Nephron (organoid): Measurements from ENCODE around the gene INTS11.
A peak's percentile ranks its signal among the peaks of the same experiment; 100 is the strongest.

Source experiments
- H3K27ac Mint-ChIP-seq, 3 experiments: 2 replicates each; pipeline ENCODE4 v1.8.0; 2020; ENCODE audit warnings: mixed read lengths in 3 of 3, mild to moderate bottlenecking in 2 of 3, moderate library complexity in 1 of 3
- H3K27me3 Mint-ChIP-seq: 2 replicates; pipeline ENCODE4 v1.8.0; 2021; ENCODE audit warnings: low read depth, mild to moderate bottlenecking, moderate library complexity, mixed read lengths
- H3K36me3 Mint-ChIP-seq: 2 replicates; pipeline ENCODE4 v1.8.0; 2020; ENCODE audit warnings: low read depth, mixed read lengths
- H3K4me1 Mint-ChIP-seq: 2 replicates; pipeline ENCODE4 v1.8.0; 2020; ENCODE audit warnings: mixed read lengths
- H3K4me3 Mint-ChIP-seq, 3 experiments: 2 replicates each; pipeline ENCODE4 v1.8.0; 2020; ENCODE audit warnings: mild to moderate bottlenecking in 3 of 3, mixed read lengths in 3 of 3, moderate library complexity in 2 of 3
- H3K9me3 Mint-ChIP-seq: 2 replicates; pipeline ENCODE4 v1.8.0; 2020; ENCODE audit warnings: mixed read lengths
- TF ChIP-seq, protein P1 (sequence below), 3 experiments: fragments of 200-600 bp; sonication (generic); IDR thresholded peaks; one replicate each; pipeline ENCODE4 v1.5.0; 2021; ENCODE audit warnings: antibody characterized with exemption in 3 of 3; ENCODE audit not compliant: unreplicated experiment in 3 of 3

The INTS11 gene

GRCh38 chr1:1333551-1334241 lies 9.2 kb upstream of the INTS11 start:
- H3K27ac Mint-ChIP-seq = no peak overlapping the region
- H3K27me3 Mint-ChIP-seq = no peaks in the 10 kb centered on the region
- peaks cover 5% of the 10 kb centered on the region for H3K4me1 Mint-ChIP-seq
- TF ChIP-seq, protein P1, sequence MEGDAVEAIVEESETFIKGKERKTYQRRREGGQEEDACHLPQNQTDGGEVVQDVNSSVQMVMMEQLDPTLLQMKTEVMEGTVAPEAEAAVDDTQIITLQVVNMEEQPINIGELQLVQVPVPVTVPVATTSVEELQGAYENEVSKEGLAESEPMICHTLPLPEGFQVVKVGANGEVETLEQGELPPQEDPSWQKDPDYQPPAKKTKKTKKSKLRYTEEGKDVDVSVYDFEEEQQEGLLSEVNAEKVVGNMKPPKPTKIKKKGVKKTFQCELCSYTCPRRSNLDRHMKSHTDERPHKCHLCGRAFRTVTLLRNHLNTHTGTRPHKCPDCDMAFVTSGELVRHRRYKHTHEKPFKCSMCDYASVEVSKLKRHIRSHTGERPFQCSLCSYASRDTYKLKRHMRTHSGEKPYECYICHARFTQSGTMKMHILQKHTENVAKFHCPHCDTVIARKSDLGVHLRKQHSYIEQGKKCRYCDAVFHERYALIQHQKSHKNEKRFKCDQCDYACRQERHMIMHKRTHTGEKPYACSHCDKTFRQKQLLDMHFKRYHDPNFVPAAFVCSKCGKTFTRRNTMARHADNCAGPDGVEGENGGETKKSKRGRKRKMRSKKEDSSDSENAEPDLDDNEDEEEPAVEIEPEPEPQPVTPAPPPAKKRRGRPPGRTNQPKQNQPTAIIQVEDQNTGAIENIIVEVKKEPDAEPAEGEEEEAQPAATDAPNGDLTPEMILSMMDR (IDR thresholded peaks at IDR 0.05; ENCODE audit: unreplicated experiment in 3 of 3) = no peak
- H3K36me3 Mint-ChIP-seq = peaks cover 4% of the 10 kb centered on the region
- no peak overlapping the region for H3K4me3 Mint-ChIP-seq
- no peaks in the 10 kb centered on the region for H3K9me3 Mint-ChIP-seq

DNA sequence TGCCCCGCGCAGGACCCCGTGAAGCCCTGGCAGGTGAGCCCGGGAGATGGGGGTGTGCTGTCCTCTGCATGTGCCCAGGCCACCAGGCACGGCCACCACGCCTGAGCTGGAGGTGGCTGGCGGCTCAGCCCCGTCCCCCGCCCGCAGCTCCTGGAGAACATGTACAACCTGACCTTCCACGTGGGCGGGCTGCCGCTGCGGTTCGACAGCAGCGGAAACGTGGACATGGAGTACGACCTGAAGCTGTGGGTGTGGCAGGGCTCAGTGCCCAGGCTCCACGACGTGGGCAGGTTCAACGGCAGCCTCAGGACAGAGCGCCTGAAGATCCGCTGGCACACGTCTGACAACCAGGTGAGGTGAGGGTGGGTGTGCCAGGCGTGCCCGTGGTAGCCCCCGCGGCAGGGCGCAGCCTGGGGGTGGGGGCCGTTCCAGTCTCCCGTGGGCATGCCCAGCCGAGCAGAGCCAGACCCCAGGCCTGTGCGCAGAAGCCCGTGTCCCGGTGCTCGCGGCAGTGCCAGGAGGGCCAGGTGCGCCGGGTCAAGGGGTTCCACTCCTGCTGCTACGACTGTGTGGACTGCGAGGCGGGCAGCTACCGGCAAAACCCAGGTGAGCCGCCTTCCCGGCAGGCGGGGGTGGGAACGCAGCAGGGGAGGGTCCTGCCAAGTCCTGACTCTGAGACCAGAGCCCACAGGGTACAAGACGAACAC lies 8.5 kb upstream of the INTS11 start:
- Mint-ChIP-seq H3K4me3 (no peak overlapping the region), H3K27ac (no peak overlapping the region), H3K4me1 (peaks cover 5% of the 10 kb centered on the region), H3K9me3 (no peaks in the 10 kb centered on the region), H3K36me3 (peaks cover 4% of the 10 kb centered on the region), H3K27me3 (no peaks in the 10 kb centered on the region)
- TF ChIP-seq, protein P1 (IDR thresholded peaks at IDR 0.05; ENCODE audit: unreplicated experiment in 3 of 3) = no peak

DNA sequence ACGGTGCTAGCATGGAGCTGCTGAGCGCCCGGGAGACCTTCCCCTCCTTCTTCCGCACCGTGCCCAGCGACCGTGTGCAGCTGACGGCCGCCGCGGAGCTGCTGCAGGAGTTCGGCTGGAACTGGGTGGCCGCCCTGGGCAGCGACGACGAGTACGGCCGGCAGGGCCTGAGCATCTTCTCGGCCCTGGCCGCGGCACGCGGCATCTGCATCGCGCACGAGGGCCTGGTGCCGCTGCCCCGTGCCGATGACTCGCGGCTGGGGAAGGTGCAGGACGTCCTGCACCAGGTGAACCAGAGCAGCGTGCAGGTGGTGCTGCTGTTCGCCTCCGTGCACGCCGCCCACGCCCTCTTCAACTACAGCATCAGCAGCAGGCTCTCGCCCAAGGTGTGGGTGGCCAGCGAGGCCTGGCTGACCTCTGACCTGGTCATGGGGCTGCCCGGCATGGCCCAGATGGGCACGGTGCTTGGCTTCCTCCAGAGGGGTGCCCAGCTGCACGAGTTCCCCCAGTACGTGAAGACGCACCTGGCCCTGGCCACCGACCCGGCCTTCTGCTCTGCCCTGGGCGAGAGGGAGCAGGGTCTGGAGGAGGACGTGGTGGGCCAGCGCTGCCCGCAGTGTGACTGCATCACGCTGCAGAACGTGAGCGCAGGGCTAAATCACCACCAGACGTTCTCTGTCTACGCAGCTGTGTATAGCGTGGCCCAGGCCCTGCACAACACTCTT lies 7.7 kb upstream of the INTS11 start:
- Mint-ChIP-seq H3K4me3 (no peak overlapping the region), H3K27ac (no peak overlapping the region), H3K36me3 (peaks cover 4% of the 10 kb centered on the region), H3K27me3 (no peaks in the 10 kb centered on the region), H3K4me1 (peaks cover 5% of the 10 kb centered on the region), H3K9me3 (no peaks in the 10 kb centered on the region)
- TF ChIP-seq, protein P1 (IDR thresholded peaks at IDR 0.05; ENCODE audit: unreplicated experiment in 3 of 3) = no peak

DNA sequence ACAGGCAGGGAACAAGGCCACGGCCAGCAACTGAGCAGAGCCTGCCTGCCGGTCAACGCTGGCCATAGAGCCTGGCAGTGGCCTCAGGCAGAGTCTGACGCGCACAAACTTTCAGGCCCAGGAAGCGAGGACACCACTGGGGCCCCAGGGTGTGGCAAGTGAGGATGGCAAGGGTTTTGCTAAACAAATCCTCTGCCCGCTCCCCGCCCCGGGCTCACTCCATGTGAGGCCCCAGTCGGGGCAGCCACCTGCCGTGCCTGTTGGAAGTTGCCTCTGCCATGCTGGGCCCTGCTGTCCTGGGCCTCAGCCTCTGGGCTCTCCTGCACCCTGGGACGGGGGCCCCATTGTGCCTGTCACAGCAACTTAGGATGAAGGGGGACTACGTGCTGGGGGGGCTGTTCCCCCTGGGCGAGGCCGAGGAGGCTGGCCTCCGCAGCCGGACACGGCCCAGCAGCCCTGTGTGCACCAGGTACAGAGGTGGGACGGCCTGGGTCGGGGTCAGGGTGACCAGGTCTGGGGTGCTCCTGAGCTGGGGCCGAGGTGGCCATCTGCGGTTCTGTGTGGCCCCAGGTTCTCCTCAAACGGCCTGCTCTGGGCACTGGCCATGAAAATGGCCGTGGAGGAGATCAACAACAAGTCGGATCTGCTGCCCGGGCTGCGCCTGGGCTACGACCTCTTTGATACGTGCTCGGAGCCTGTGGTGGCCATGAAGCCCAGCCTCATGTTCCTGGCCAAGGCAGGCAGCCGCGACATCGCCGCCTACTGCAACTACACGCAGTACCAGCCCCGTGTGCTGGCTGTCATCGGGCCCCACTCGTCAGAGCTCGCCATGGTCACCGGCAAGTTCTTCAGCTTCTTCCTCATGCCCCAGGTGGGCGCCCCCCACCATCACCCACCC lies 6.9 kb upstream of the INTS11 start, which contains the start of gene TAS1R3:
TSS of gene TAS1R3 (plus strand) at position 213 of the 898 bp plus-strand sequence. CDS start at position 279, 66 bp downstream.
- no peaks in the 10 kb centered on the region for H3K9me3 Mint-ChIP-seq
- TF ChIP-seq, protein P1 (IDR thresholded peaks at IDR 0.05; ENCODE audit: unreplicated experiment in 3 of 3) = no peak
- H3K36me3 Mint-ChIP-seq = peaks cover 4% of the 10 kb centered on the region
- no peaks in the 10 kb centered on the region for H3K27me3 Mint-ChIP-seq
- peaks cover 5% of the 10 kb centered on the region for H3K4me1 Mint-ChIP-seq
- H3K27ac Mint-ChIP-seq = no peak within 1 kb of the TSS
- H3K4me3 Mint-ChIP-seq = peak within 1 kb of the TSS in 2 of 3 experiments; percentile 23 to 76

GRCh38 chr1:1330366-1331067 lies 6.1 kb upstream of the INTS11 start:
- TF ChIP-seq, protein P1 (IDR thresholded peaks at IDR 0.05; ENCODE audit: unreplicated experiment in 3 of 3) = no peak
- Mint-ChIP-seq H3K27ac (no peak overlapping the region), H3K36me3 (peaks cover 4% of the 10 kb centered on the region), H3K4me1 (peaks cover 5% of the 10 kb centered on the region), H3K9me3 (no peaks in the 10 kb centered on the region), H3K4me3 (peak overlapping the region in 1 of 3 experiments; percentile 23), H3K27me3 (no peaks in the 10 kb centered on the region)
